NCI-H2196 treated with DMSO at 0.1 percent for 48 hours (cell line): ENCODE data around the gene MRM2.

Experiments used
- DNase-seq: peaks from one replicate; lab custom pipeline; 2025; ENCODE audit not compliant: unreplicated experiment; lab: John Stamatoyannopoulos, UW

MRM2 gene

DNA sequence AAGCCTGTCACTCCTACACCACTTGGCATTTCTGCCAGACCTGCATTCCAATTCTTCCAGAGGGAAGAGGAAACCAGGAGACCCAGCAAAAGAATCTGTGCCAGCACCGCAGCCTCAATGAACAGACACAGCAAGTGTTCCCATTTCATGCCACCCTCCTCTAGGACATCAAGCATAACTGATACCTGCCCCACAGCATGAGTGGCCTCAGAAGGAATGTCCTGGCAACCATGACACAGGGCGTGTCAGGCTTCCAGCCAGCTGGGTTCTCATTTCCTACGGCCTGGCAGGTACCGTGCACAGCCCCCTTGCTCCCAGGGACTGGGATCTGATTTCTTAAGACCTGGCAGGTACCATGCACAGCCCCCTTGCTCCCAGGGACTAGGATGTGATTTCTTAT is 17.1 kb downstream of the MRM2 start:
- DNase-seq: no peak

DNA sequence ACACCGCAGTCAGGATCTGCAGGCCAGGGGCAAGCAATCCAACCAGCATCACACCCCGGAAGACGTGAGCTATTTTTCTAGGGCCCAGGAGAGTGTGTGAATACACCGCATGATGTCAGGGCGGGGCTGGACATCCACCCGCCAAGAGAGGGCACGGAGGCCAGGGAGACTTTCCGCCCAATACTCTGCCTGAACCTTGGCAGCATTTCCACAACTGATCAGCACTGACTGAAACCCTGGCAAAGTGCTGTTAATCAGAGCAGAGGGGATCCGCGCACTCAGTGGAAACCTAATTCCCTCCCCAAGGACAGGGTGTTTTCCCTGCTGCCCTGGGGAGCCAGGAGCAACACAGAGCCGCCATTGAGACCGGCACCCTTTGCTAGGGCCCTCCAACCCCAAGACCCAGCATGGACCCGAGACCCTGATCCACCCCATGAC is 17.5 kb downstream of the MRM2 start:
- DNase-seq: no peak

DNA sequence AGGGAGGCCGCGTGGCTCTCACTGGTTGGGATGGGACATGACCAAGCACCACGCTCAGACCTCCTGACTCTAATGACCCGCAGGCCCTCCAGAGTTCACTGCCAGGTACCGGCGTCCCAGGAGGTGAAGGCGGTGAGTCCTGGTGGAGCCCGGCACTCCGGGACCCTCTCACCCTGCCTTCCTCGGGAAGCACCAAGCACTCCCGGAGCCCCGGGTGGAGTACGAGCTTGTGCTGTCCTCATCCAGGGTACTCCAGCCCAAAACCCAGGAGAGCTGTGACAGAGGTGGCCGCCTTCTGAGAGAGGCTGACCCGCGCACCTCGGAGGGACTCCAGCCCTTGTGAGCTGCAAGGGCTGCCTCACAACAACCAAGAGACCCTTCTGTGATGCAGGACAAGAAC is 18.7 kb downstream of the MRM2 start:
- DNase-seq: no peak

DNA sequence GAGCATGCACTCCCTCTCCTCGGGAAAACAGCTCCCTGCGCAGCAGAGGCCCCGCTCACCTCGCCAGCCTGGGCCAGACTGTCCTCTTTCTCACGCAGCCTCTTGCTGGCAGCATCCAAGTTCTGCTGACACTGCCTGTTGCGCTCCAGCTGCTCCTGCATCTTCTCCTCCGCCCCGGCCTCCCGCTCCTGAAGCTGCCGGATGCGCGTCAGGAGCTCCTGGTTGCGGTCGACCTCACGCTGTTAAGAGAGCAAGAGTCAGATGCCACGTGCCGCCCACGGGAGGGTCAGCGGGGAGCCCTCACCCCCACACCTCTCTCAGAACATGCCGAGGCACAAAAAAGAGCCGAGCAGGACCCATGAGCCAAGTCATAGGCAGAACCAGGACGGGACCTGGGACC is 19.5 kb downstream of the MRM2 start:
- DNase-seq: no peak

DNA sequence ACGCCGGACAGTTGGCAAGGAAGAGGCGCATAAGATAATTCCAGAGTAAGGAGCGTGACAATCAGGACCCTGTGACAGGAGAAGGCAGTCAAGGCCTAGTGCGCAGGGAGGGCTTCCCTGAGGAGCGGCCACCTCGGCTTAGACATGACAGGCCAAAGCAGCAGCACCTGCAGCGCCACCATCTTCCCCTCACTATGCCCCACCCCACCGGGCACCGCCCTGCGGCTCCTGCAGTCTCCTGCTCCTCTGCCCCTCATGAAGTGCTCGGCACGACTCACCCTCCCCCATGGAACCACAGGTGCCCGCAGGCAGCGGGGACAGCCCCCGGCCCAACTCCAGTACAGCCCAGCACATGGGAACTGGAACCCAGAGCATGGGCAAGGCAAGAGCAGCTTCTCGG is 21.1 kb downstream of the MRM2 start:
- no peak for DNase-seq

DNA sequence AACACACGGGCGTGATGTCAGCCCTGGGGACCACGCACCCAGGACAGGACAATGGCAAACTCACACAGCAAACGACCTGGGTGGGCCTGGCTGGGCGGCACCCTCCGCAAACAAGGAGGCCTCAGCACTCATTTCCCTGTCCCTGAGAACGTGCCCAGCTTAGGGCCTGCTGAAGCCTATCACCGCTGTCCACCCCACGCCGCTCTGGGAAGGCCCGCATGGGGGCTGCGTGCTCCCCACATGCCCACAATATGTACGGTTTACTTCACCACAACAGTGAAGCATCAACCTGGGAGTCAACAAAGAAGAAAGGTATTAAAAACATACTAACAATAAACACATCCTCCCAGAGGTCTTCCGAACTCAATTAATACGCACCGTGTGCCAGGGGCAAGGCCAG is 21.5 kb downstream of the MRM2 start:
- DNase-seq: no peak

DNA sequence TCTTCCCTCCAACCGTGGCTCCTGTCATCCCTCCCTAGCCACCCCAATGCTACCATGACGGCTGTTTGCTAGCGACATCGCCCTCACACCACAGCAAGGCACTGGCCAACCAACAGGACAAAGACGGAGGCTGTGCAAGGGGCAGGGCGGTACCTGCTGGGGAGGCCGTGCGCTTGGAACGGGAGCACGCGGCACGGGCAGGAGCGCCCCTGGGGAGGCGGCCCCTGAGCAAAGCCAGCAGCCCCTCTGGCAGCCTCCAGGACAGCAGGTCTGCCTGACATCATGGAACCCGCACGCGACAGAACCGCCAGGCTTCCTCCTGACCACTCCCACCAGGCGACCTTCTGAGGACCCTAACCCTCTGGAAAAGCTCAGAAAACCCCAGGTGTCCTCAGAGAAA is 22.0 kb downstream of the MRM2 start:
- DNase-seq: no peak

DNA sequence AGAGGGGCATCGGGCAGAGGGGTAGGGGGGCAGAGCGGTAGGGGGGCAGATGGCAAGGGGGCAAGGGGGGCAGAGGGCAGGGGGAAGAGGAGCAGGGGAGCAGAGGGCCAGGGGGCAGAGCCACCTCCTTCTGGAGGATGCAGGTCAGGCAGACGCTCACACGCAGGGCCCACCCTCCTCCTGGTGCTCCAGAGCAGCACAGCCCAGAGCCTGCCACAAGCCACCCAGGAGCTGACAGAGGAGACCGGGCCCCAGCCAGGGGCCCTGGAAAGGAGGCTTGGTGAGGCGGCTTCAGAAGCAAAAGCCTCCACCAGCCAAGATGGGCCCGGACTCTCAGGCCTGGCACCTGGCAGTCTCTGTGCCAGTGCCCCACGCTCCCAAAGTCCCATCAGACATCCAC is 22.4 kb downstream of the MRM2 start:
- DNase-seq: no peak

DNA sequence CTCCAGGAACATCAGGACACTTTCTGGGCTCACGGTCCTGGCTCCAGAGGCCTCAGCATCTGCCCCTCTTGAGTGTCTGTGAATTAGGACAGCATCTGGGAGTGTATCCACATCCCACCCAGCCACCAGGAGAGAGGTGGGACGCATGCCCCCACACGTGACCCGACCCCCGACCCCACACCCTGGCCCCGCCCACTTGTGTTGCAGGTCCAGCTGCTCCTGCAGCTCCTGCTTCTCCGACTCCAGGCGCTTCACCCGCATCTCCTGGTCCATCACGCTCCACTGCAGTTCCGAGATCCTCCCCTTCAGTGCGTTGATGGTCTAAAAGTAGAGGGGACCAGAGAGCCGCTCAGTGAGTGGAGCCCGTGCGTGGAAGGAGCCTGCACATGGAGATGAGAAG is 22.9 kb downstream of the MRM2 start:
- DNase-seq: no peak

DNA sequence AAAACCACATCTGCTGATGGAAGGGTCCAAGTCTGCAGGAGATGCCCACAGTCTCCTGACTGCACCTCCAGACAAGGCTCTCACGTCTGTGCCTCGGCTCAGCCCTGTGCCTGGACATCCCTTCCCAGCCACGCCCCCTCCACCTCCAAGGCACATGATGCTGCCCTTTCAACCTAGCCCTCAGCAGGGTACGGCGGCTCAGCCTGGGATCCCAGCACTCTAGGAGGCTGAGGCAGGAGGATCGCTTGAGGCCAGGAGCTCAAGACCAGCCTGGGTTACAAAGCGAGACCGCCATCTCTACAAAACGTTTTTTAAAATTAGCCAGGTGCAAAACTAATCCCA is 23.6 kb downstream of the MRM2 start:
- DNase-seq: no peak

DNA sequence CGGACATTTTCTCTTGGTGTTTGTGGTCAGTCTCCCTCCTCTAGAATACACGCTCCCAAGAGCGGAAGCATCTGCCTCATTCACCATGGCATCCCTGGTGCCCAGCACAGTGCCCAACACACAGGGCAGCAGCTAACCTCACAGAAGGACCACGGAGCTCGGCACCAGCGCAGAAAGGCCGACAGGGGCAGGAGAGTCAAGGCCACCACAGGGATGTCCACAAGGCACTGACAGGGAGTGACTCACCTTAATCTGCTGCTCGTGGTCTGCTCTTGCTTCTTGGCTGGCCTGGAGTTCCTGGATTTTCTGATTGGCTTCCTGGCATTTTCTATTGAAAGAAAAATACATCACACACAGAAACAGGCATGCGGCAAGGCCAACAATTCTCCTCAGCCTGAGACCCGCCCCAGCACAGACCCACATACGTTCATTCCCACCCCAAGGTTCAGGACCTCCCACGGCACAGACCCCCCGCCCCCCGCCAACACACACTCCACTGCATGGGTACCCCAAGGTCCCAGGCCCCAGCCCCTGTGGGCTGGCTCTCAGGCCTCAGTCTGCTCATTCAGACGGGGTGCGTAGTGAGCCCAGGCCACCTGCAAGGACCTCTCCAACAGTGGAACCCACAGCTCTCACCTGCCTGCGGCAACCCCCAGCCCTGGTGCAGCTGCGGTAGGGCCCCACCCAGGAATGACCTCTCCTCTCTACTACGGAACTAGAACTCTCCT is 24.1 kb downstream of the MRM2 start:
- DNase-seq: no peak

DNA sequence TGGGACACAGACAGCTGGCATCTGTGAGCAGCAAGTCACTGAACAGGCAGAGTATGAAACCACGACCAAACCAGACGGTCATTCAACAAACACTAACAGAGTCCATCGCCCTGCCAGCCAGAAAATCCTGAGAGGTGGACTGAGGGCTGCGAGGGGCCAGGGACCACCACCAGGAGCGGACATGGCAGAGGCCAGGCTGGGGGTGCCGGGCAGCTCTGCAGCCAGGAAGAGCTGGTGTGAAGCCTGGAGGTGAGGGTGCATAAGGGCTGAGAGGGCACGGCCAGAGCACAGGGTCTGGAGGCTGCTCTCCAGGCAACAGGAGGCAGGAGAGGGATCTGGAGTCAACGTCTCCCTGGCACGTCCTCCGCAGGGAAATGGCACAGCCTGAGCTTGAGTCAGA is 24.8 kb downstream of the MRM2 start:
- DNase-seq: no peak

DNA sequence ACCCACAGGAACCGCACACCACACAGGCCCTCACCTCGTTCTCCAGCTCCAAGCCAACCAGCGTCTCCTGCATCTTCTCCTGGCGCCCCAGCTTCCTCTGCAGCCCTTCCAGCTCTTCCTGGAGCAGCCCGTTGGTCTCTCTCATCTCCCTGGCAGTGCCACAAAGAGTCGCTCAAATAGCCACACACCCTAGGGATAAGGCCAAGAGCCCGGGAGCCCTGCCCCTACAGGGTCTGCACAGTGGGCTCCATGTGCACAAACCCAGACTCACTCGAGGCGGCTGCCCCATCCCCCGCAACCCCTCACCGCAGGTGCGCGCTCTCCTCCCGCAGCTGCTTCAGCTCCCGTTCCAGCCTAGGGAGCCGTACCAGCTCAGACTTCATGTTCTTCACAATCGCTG is 26.2 kb downstream of the MRM2 start:
- DNase-seq: no peak

DNA sequence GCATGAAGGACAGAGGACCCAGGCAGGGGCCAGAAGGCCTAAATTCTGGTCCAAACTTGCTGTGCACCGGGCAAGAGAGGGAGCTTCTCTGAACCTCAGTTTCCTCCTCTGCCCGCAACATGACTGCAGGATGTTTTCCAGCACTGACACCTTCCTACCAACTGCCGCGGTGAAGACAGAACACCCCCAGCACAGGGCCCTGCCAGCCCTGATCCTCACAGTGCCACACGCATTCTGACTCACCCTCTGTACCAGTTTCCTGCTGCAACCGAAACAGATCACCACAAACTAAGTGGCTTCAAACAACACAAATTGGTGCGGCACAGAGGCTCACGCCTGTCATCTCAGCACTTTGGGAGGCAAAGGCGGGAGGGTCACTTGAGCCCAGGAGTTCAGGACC is 27.4 kb downstream of the MRM2 start:
- no peak for DNase-seq

DNA sequence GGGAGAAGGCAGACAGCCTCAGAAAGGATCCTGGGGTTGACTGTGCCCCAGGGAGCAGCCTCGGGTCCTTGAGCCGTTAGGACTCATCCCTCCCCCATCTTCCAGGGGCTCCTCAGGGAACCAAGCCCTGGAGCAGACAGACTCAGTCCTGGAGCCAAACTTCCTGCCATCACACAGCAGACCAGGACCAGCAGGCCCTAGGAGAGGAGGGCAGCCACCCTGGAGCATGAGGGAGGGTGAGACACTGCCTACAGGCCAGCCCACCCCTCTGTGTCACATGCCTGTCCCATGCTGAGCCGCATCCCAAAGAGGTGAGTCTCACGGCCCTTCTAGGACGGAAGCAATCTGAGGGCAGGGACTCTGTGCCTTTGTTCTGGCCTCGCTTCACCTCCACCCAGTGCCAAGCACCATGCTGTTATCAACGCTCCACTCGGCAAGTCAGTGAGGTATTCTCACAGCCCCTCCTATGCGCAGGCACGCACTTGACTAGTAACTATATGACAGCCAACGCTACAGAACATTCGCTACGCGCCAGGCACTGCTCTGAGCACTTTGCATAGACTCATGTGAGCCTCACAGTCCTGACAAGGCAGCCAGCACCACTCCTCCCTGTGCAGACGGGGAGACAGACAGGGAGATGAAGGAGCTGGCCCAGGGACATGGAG is 28.3 kb downstream of the MRM2 start:
- no peak for DNase-seq

DNA sequence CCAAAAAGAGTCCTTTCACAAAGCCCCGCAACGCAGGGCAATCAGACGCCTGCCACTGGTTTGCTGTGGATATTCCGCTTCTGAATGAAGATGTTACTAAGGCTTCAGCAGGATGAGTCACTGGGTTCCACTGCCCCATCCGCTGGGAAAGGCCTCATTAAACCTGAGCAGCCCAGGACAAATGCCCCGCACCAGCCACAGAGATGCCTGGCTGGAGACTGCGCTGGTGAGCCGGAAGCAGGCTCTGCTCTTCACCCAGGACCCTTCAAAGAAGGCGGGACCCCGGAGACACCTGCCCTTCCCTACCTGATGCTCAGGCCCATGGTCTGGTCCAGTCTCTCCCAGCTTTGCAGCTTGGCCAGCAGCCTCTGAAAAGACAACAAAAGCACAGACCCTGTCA is 29.1 kb downstream of the MRM2 start:
- DNase-seq: no peak

DNA sequence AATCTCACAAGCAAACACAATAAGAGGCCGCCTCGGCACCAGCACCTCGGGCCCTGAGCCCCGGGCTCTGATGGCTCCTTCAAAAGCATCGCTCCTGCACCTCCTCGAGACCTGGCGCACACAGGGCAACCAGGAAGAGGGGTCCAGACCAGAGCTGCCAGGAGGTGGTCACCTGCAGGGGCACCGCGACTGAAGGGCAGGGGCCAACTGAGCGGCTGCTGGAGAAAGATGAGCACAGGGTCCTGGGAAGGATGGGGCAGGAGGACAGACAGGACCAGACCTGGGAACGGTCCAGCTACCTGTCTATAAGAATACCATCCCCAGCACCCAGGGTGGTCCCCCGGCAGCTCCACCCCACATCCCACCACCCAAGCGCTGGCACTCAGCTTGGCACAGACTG is 30.1 kb downstream of the MRM2 start:
- DNase-seq: no peak

DNA sequence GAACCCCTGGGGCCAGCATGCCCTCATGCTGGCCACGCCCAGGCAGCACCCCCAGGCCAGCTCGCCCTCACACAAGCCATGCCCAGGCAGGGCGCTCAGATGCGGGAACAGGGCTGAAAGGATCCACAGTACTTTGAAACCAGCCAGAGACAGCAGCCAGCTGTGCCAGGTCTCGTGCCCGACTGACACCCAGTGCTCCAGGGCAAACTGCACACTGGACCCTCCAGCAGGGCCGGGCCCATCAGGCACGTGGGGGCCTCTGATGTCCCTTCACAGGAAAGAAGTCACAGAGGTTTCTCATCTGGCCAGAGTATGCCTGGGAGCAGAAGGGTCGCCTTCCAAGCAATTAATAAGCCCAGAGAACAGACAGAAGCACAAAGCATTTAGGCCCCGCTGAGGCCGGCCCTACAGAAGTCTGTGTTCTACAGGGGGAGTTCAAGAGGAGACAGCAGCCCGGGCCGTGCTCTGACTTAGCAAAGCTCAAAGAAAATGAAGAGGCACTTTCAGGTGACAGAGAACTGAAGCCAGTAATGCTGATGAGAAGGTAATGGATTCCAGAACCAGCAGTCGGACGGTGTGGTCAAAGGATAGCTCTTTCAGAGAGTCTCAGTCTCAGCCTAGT is 30.6 kb downstream of the MRM2 start:
- DNase-seq: no peak

DNA sequence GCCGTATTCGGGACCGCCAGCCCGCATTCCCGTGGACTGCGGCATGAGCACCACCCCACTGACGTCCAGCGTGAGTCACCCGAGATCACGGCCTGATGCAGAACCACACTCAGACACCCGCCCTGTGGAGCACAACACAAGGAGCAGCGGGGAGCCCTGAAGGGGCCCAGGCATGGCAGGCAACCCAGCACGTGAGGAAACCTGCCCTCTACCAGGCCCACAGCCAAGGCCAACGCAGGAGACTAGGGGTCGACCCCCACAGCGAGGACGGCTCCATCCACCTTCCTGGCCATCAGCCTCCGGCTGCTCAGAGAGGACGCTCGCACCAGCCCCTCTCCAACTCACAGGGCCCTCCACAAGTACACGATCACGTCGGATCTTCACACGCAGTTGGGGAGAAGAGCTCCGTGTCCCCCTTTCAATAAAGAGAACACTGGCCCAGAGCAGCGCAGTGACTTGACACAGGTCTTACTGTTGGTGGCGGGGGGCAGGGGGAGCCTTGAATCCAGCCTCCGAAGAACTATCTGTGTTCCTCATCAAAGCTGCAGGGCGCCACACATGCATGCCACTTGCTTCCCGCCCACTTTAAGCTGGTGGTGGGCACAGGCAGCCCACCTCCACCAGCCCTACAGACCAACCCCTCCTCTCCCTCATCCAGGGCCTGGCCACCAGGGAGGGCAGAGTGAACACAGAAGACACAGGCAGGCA is 31.3 kb downstream of the MRM2 start:
- DNase-seq: no peak

DNA sequence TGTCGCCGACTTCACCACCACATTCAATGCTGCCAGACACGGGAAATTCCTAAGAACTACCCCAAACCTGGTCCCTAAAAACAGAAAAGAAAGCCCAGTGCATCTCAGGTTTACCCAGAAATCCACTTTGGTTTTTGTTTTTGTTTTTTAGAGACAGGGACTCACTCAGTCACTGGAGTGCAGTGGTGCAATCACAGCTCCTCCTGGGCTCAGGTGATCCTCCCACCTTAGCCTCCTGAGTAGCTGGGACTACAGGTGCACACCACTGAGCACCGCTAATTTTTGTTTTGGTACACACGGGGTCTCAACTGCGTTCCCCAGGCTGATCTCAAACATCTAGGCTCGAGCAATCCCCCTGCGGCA is 32.1 kb downstream of the MRM2 start:
- no peak for DNase-seq

DNA sequence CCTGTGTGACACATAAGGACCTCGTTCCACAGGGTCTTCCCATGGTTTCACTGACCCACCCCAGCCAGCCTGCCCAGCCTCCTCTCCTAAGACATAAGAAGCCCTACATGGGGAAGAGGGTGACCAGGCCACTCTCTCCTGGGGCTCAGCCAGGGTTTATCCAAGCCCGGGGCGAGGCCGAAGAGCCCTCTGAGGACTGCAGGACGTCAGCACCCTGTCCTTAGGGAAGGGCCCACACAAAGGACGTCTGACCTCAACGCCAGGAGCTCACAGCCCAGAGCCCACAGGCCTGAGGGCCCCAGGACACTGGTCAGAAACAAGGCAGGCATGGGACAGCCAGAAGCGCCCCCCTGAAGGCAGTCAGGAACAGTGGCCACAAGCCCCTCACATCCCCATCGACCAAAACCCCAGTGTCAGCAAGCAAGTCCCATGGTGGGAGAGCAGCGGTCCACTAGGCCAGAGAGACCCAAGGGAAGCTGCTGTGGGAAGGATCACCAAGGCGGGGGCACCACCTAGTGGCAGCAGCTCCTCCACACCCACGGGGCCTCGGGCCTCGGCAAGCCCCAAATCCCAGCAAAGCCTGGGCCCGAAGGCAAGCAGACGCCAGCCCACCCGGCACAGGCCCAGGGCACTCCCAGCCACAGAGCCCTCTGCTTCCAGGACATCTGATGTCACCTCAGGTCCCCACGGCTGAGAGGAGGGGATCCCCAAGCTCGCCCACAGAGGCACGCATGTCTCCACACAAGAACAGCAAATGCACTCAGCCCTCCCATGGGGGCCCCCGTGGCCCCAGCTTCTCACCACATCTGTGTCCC is 32.7 kb downstream of the MRM2 start:
- DNase-seq: peak; percentile 25
